CD4-positive, alpha-beta T cell treated with Interleukin-12 subunit alpha and Interleukin-12 subunit beta, for 1 hour (primary cell): ENCODE data around the gene ZNF319.

ENCODE experiments used
- DNase-seq: peaks from one replicate; pipeline ENCODE4 v3.0.0-alpha.2; 2020

The ZNF319 gene

GRCh38 chr16:58036943-58037342 is 36.5 kb upstream of the ZNF319 start:
- DNase-seq, result no peak

GRCh38 chr16:58035356-58036170 is 35.1 kb upstream of the ZNF319 start:
- no peak for DNase-seq

GRCh38 chr16:58034774-58035173 is 34.3 kb upstream of the ZNF319 start:
- DNase-seq, result no peak

DNA sequence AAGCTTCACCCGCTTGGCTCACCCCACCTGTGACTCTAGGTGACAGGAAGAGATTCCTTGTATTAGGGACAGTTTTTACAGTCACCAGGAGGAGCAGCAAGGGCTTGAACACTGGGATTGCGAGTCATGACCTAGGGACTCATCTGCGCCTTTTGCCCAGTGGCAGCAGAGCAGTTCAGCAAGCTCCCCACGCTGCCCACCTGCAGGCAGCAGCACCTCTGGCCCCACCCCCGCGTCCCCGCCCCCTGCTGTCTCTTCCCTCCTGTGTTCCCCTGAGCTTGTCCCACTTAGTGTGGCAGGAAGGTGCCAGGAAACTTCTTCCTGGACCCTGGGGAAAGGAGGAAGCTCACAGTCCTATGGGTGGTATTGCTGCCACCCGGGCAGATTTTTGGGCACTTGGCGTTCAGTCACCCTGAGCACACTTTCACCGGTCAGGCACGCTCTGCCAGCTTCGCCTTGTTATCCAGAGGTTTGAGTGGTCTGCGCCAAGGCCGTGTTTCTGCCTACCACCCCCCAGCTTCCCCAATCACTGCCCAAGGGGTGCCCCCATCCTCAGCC is 33.7 kb upstream of the ZNF319 start:
- no peak for DNase-seq

DNA sequence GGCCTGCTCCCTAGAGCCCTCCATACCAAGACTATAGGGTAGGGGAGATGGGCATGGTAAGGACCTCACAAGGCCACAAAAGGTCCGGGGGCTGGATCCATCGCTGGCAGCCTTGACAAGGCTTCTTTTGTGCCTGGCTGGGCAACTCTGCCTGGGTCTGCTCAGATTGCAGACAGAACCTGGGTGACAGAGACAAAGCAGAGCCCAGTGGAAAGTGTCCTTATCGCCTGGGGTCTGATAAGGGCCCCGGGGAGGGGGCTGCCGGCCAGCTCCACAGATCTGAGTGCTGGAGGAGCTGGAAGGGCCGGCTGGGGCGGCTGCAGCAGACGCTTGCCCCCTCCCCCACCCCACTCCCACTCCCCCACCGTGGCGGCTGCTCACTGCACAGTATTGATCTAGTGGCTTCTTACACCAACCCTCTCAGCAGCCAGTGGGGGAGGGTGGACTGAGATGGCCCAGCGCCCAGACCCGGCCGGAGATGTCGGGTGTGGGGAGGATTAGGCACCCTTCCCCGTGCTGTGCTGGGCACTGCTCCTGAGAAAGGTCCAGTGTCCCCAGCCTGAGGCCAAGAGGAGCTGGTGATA is 32.3 kb upstream of the ZNF319 start:
- no peak for DNase-seq

GRCh38 chr16:58031016-58031800 is 30.7 kb upstream of the ZNF319 start:
- no peak for DNase-seq

DNA sequence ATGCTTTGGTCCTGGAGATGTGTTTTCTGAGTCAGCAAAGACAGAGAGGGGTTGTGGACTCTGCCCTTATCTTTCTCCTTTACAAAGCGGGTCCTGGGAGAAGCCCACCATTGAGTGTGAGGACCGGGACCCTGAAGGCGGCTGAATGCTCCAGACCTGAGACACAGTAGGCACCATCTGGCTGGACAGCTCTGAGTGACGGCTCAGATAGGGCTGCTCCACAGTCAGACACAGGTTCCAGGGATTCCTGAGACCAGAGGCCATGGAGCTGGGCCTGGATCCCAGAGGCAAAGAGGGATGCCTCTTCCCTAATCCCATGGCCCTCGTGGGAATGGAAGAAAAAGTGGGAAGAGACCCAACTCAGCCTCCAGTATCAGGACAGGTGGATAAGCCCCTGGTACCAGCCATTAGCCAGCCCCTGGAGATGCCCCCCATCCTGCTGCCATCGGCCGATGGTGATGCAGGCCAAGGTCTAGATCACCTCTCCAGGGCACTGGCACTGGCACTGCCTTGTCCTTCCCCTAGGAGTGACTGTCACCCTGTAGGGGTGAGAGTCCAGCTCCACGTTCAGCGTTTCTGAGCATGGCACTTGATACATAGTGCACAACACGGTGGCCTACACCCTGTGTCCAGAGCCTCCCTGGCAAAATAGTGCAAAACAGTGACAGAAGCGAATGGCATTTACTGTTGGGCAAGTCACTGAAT is 29.8 kb upstream of the ZNF319 start:
- no peak for DNase-seq

GRCh38 chr16:58029410-58029809 is 28.9 kb upstream of the ZNF319 start:
- no peak for DNase-seq

- no peak for DNase-seq
Observed at GRCh38 chr16:58028541-58029070, 28.1 kb upstream of the ZNF319 start.

GRCh38 chr16:58027916-58028455 is 27.5 kb upstream of the ZNF319 start:
- no peak for DNase-seq

- no peak for DNase-seq
Observed at GRCh38 chr16:58027161-58027915, 26.9 kb upstream of the ZNF319 start.

GRCh38 chr16:58026705-58027160 is 26.3 kb upstream of the ZNF319 start:
- no peak for DNase-seq

DNA sequence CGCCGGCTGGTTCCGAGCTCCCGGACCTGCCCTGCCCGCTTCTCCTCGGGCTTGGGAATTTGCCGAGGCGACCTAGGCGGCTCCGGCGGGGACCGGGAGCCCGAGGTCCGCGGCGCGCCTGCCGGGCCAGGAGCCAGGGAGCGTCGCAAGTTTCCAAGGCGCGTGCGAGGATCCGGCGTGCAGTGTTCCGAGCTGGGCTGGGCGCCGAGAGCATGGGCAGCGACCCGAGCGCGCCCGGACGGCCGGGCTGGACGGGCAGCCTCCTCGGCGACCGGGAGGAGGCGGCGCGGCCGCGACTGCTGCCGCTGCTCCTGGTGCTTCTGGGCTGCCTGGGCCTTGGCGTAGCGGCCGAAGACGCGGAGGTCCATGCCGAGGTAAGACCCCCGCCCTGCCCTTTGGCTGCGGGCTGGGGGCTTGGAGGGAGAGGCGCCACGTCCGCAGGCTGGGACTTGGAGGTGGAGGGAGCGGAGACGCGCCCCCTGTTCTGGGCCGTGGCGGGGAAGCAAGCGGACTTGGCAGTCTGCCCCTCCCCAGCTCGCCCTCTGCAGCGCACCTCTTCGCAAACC is 25.8 kb upstream of the ZNF319 start:
- DNase-seq, result no peak

- DNase-seq, result peak; percentile 72
Observed at GRCh38 chr16:58025351-58026138, 25.1 kb upstream of the ZNF319 start, which contains the start of gene MMP15. MMP15 (plus strand) TSS chr16:58025754; CDS start chr16:58026351, 597 bp downstream.

DNA sequence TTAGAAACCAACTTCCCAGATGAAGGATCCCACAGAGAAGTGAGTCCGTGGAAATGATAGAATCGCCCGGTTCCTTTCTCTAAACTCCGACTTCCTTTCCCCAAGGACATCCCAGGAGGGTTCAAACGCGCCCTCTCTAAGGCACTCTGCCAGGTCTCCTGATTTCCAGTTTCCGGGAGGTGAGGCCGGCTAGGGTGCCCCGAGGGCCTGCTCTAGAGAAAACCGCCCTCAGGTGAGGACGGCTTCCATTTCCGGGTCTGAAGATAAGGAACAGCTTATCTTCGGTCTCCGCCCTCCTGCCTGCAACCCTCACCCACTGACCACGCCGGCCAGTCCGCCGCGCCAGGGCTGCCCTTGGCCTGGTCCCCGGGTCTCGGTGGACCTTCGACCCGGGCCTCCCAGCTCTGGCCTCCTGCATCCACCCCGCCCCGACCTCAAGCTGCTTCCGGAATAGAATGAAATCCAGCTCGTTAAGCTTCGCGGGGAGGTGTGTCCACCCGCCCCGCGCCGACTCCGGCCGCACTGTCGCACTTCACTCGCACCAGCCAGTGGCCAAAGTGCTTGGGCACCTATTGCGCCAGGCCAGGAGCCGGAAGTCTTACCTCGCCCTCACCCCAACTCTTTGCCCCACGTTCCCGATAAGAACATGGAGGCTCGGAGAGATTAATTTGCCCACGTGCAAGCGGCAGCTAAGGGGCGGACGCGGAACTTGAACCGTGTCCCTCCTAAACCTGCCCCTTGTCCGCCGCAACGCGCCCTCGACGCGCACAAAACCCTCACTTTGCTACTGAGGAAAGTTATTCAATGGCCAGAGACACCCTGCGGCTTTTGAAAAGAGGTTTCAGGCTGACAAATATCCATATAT is 24.2 kb upstream of the ZNF319 start:
- peak; percentile 24 for DNase-seq

- DNase-seq, result no peak
Observed at GRCh38 chr16:58022601-58023371, 22.3 kb upstream of the ZNF319 start.

DNA sequence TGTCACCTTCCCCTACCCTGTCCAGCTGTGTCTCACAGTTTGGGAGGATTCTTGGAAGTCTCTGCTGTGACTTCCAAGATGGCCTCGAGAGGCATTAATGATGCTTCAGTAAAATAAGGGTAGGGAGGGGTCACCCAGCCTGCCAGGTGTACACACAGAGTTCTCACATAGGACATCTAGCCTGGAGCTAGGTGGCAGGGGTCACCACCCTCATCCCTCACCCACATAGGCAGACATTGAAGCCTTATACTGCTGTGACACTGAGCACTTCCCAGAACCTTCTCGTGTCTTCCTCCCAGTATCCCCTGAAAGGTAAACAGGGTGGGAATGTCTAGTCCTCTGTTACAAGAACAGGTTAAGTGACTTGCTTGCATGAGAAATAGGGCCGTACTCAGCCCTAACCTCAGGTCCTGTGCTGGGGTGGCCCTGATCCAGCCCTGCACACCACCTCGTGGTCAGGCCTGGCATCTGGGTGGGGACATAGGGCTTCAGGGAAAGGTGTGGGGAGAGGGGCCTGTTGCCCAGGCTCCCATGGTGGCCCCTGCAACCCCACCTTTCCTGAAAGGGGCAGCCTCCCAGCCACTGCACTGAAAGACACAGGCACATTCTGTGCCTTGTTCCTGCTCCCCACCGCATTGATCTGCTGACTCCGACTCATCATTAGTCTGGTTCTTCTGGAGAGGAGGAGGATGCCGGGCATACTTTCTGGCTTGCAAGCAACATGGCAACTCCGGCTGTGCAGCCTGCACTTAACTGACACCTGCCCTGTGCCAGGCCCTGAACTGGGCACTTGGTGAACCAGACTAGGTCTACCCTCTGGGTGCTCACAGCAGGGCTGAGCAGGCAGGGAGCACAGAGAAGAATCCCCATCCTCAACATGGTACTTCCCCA is 21.4 kb upstream of the ZNF319 start:
- no peak for DNase-seq
